Neural cell (in vitro differentiated cells): ENCODE data around the gene RPP38. TPM values are rescaled to one million over a fixed set of nuclear protein-coding genes. Genes with fewer than 3 reads are reported as not detected.

Experiments used
- H2AFZ ChIP-seq: fragments of 200-600, 300-800 bp; sonication (generic), shearing (Covaris generic); 2 replicates; pipeline ENCODE4 v1.6.0; 2014; ENCODE audit warnings: low read depth, mild to moderate bottlenecking, antibody characterized with exemption, low read length, moderate library complexity
- H3F3A ChIP-seq: fragments of 200-600 bp; shearing (Covaris generic); 2 replicates; pipeline ENCODE4 v1.6.1; 2016; ENCODE audit warnings: mild to moderate bottlenecking, moderate library complexity, mixed read lengths, antibody characterized with exemption, low read length; ENCODE audit not compliant: insufficient read depth, poor library complexity, severe bottlenecking
- H3K27ac ChIP-seq: fragments of 200-600, 300-800 bp; sonication (generic), shearing (Covaris generic); 2 replicates; pipeline ENCODE4 v1.5.1; 2014; ENCODE audit warnings: mild to moderate bottlenecking, low read length, moderate library complexity
- H3K27me3 ChIP-seq: fragments of 300-800, 200-600 bp; sonication (generic), shearing (Covaris generic); 2 replicates; pipeline ENCODE4 v1.6.0; 2014; ENCODE audit warnings: mild to moderate bottlenecking, low read depth, low read length, moderate library complexity; ENCODE audit not compliant: insufficient read depth
- H3K36me3 ChIP-seq: fragments of 300-800, 200-600 bp; sonication (generic), shearing (Covaris generic); 2 replicates; pipeline ENCODE4 v1.5.1; 2014; ENCODE audit warnings: mild to moderate bottlenecking, antibody characterized with exemption, low read length, moderate library complexity; ENCODE audit not compliant: insufficient read depth
- H3K4me2 ChIP-seq: fragments of 300-800, 200-600 bp; sonication (generic), shearing (Covaris generic); 2 replicates; pipeline ENCODE4 v1.6.0; 2014; ENCODE audit warnings: mild to moderate bottlenecking, low read length
- H3K4me3 ChIP-seq: fragments of 300-800, 200-600 bp; sonication (generic), shearing (Covaris generic); 2 replicates; pipeline ENCODE4 v1.5.1; 2014; ENCODE audit warnings: mild to moderate bottlenecking, low read length, moderate library complexity
- H3K79me2 ChIP-seq: fragments of 200-600 bp; shearing (Covaris generic); replicated peaks from 2 replicates; pipeline ENCODE4 v1.6.0; 2014; ENCODE audit warnings: mild to moderate bottlenecking, low read length, moderate library complexity; ENCODE audit not compliant: insufficient read depth
- H3K9ac ChIP-seq: fragments of 300-800, 200-600 bp; sonication (generic), shearing (Covaris generic); 2 replicates; pipeline ENCODE4 v1.6.1; 2016; ENCODE audit warnings: mild to moderate bottlenecking, low read length, mixed read lengths
- H3K9me2 ChIP-seq: fragments of 200-600 bp; shearing (Covaris generic); 2 replicates; pipeline ENCODE4 v1.6.1; 2016; ENCODE audit warnings: mild to moderate bottlenecking, low read length, mixed read lengths; ENCODE audit not compliant: insufficient read depth
- H3K9me3 ChIP-seq: fragments of 200-600, 300-800 bp; sonication (generic), shearing (Covaris generic); 2 replicates; pipeline ENCODE4 v1.6.1; 2016; ENCODE audit warnings: mild to moderate bottlenecking, mixed run types, low read length, moderate library complexity, mixed read lengths
- H4K20me1 ChIP-seq: fragments of 200-600 bp; shearing (Covaris generic); 2 replicates; pipeline ENCODE4 v1.6.1; 2016; ENCODE audit warnings: mild to moderate bottlenecking, mixed run types; ENCODE audit not compliant: insufficient read depth
- EP300 ChIP-seq: fragments of 450-650 bp; conservative IDR thresholded peaks from 2 replicates; pipeline ENCODE4 v1.6.1; 2014; ENCODE audit warnings: antibody characterized with exemption, mild to moderate bottlenecking, moderate library complexity; ENCODE audit not compliant: poor library complexity, severe bottlenecking
- EZH2 ChIP-seq: fragments of 200-600, 300-800 bp; shearing (Covaris generic), sonication (generic); IDR thresholded peaks from 2 replicates; pipeline ENCODE4 v1.6.1; 2014; ENCODE audit warnings: antibody characterized with exemption, low read length, borderline replicate concordance, mild to moderate bottlenecking; ENCODE audit not compliant: insufficient read depth, poor library complexity, severe bottlenecking
- MXI1 ChIP-seq: fragments of 450-650 bp; conservative IDR thresholded peaks from 2 replicates; pipeline ENCODE4 v1.6.1; 2014; ENCODE audit warnings: antibody characterized with exemption, mild to moderate bottlenecking; ENCODE audit not compliant: poor library complexity, severe bottlenecking
- POLR2AphosphoS5 ChIP-seq: IDR thresholded peaks from 2 replicates; pipeline ENCODE4 v1.6.1; 2012
- RAD21 ChIP-seq: fragments of 450-650 bp; conservative IDR thresholded peaks from 2 replicates; pipeline ENCODE4 v1.6.1; 2014; ENCODE audit warnings: antibody characterized with exemption, mild to moderate bottlenecking, moderate library complexity
- SMC3 ChIP-seq: fragments of 450-650 bp; conservative IDR thresholded peaks from 2 replicates; pipeline ENCODE4 v1.6.1; 2014; ENCODE audit warnings: antibody characterized with exemption, mild to moderate bottlenecking, moderate library complexity; ENCODE audit not compliant: poor library complexity
- TAF1 ChIP-seq: IDR thresholded peaks from 2 replicates; pipeline ENCODE4 v1.6.1; 2012; ENCODE audit warnings: low read depth
- polyA plus RNA-seq: library from polyadenylated mRNA; depleted of rRNA; stranded (reverse); fragments of >200 nt; gene quantifications from 2 replicates; pipeline ENCODE4 v1.2.3, GENCODE V29; 2014
- TF ChIP-seq, protein P1 (sequence below): IDR thresholded peaks from 2 replicates; pipeline ENCODE4 v1.6.1; 2012; ENCODE audit warnings: borderline replicate concordance
- TF ChIP-seq, protein P2 (sequence below): fragments of 450-650 bp; IDR thresholded peaks from 2 replicates; pipeline ENCODE4 v1.5.1; 2014; ENCODE audit warnings: antibody characterized with exemption, mild to moderate bottlenecking, moderate library complexity; ENCODE audit not compliant: poor library complexity, severe bottlenecking

Gene RPP38
- polyA plus RNA-seq, 1 donor from 2014 or later: 9.8 TPM

DNA sequence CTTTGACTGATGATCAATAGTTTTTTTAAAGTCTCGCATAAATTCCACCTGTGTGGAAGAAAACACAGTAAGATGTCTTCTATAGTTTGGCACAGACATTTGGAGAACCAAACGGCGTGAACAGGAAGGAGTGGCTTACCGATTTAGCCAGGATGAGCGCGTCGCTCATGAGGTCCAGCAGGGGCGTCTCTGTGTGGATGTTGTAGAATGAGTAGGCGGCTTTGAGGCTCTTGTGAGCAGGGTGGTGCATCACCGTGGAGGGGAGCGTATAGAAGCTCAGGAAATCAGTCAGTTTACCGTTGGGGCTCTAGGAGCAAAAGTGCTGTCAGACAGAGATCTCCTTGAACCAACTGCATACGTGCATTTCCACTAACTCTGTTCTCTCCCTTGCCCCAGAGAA, 15.5 kb downstream of the RPP38 start:
- H3K27me3 ChIP-seq: no peaks in the 10 kb centered on the region
- no peak overlapping the region for H3K9ac ChIP-seq
- H3K27ac ChIP-seq: no peak overlapping the region
- no peak overlapping the region for H3K4me3 ChIP-seq
- no peaks in the 10 kb centered on the region for H3K9me3 ChIP-seq
- TF ChIP-seq EZH2: no peak
- no peak for TF ChIP-seq EP300
- TF ChIP-seq, protein P1, sequence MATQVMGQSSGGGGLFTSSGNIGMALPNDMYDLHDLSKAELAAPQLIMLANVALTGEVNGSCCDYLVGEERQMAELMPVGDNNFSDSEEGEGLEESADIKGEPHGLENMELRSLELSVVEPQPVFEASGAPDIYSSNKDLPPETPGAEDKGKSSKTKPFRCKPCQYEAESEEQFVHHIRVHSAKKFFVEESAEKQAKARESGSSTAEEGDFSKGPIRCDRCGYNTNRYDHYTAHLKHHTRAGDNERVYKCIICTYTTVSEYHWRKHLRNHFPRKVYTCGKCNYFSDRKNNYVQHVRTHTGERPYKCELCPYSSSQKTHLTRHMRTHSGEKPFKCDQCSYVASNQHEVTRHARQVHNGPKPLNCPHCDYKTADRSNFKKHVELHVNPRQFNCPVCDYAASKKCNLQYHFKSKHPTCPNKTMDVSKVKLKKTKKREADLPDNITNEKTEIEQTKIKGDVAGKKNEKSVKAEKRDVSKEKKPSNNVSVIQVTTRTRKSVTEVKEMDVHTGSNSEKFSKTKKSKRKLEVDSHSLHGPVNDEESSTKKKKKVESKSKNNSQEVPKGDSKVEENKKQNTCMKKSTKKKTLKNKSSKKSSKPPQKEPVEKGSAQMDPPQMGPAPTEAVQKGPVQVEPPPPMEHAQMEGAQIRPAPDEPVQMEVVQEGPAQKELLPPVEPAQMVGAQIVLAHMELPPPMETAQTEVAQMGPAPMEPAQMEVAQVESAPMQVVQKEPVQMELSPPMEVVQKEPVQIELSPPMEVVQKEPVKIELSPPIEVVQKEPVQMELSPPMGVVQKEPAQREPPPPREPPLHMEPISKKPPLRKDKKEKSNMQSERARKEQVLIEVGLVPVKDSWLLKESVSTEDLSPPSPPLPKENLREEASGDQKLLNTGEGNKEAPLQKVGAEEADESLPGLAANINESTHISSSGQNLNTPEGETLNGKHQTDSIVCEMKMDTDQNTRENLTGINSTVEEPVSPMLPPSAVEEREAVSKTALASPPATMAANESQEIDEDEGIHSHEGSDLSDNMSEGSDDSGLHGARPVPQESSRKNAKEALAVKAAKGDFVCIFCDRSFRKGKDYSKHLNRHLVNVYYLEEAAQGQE: no peak
- TF ChIP-seq SMC3: no peak
- no peak for TF ChIP-seq TAF1
- no peak for TF ChIP-seq MXI1
- no peak for TF ChIP-seq RAD21
- TF ChIP-seq, protein P2, sequence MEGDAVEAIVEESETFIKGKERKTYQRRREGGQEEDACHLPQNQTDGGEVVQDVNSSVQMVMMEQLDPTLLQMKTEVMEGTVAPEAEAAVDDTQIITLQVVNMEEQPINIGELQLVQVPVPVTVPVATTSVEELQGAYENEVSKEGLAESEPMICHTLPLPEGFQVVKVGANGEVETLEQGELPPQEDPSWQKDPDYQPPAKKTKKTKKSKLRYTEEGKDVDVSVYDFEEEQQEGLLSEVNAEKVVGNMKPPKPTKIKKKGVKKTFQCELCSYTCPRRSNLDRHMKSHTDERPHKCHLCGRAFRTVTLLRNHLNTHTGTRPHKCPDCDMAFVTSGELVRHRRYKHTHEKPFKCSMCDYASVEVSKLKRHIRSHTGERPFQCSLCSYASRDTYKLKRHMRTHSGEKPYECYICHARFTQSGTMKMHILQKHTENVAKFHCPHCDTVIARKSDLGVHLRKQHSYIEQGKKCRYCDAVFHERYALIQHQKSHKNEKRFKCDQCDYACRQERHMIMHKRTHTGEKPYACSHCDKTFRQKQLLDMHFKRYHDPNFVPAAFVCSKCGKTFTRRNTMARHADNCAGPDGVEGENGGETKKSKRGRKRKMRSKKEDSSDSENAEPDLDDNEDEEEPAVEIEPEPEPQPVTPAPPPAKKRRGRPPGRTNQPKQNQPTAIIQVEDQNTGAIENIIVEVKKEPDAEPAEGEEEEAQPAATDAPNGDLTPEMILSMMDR: no peak
- H3K79me2 ChIP-seq: no peaks in the 10 kb centered on the region
- peaks cover 7% of the 10 kb centered on the region for H3K36me3 ChIP-seq
- H3K4me2 ChIP-seq: no peak overlapping the region
- no peaks in the 10 kb centered on the region for H3F3A ChIP-seq
- no peak overlapping the region for H2AFZ ChIP-seq
- H3K9me2 ChIP-seq: no peaks in the 10 kb centered on the region
- H4K20me1 ChIP-seq: no peaks in the 10 kb centered on the region

DNA sequence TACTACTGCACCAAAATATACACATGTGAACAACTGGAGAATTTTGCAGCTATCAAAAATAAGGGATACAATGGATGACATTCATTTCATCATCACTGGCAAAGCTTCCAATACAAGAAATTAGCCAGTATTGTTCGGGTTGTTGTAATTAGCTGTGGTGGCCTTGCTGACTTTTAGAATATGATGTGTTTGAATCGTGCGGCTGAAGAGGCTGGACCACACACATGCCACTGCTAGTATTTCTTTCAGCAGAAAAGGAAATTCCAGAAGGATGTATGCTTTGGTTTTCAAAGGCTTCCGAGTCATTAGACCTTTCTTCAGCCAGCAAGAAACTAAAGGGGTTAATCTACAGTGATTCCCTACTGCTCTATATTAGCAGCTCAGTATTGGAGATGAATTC, 16.6 kb downstream of the RPP38 start:
- Histone ChIP-seq H3K27me3 (no peaks in the 10 kb centered on the region), H3K4me3 (no peak overlapping the region), H2AFZ (no peak overlapping the region), H3K9ac (no peak overlapping the region), H3F3A (no peaks in the 10 kb centered on the region), H3K79me2 (no peaks in the 10 kb centered on the region), H3K27ac (no peak overlapping the region), H3K9me2 (no peaks in the 10 kb centered on the region), H3K9me3 (no peaks in the 10 kb centered on the region), H3K36me3 (peaks cover 8% of the 10 kb centered on the region), H4K20me1 (no peaks in the 10 kb centered on the region), H3K4me2 (no peak overlapping the region)
- TF ChIP-seq TAF1 (no peak), MXI1 (no peak), POLR2AphosphoS5 (no peak), RAD21 (no peak), SMC3 (no peak), EZH2 (no peak), EP300 (no peak)
- TF ChIP-seq, protein P1: no peak
- TF ChIP-seq, protein P2: no peak
